Thyroid gland (tissue), 4 donors: ENCODE measurements around the gene ZNF112. TPM values are rescaled to one million over a fixed set of nuclear protein-coding genes. Genes with fewer than 3 reads are reported as not detected.
A peak's percentile ranks its signal among the peaks of the same experiment; 100 is the strongest.
"Not testable (repeated sequence)": the region's sequence is repeated elsewhere in the genome, so short reads cannot be mapped to it uniquely, and the experiment has no call there.

Source experiments
- DNase-seq, 2 donors: peaks; one replicate each; pipeline ENCODE4 v3.0.0-alpha.2; 2019
- H3K27ac ChIP-seq, 3 donors: fragments of 200-600 bp; sonication (generic); 1 replicate in 2 of 3; 2 replicates in 1 of 3; pipeline ENCODE4 v1.5.1; 2016 to 2019; ENCODE audit warnings: mild to moderate bottlenecking in 1 of 3, moderate library complexity in 1 of 3
- H3K27me3 ChIP-seq: fragments of 200-600 bp; sonication (generic); one replicate; pipeline ENCODE4 v1.5.1; 2019
- H3K36me3 ChIP-seq, 2 donors: fragments of 200-600 bp; sonication (generic); one replicate each; pipeline ENCODE4 v1.5.1; 2016 to 2019
- H3K4me1 ChIP-seq, 2 donors: fragments of 200-600 bp; sonication (generic); one replicate each; pipeline ENCODE4 v1.5.1; 2017 to 2019
- H3K4me3 ChIP-seq, 3 donors: fragments of 200-600 bp; sonication (generic); replicated peaks in 1 of 3; 1 replicate in 2 of 3; 2 replicates in 1 of 3; pipeline ENCODE4 v1.5.1; 2016; ENCODE audit warnings: mild to moderate bottlenecking in 1 of 3
- H3K9me3 ChIP-seq: fragments of 200-600 bp; sonication (generic); one replicate; pipeline ENCODE4 v1.5.1; 2017
- POLR2A ChIP-seq, 2 donors: fragments of 450-650 bp; IDR thresholded peaks; one replicate each; pipeline ENCODE4 v1.6.1; 2017; ENCODE audit warnings: antibody characterized with exemption in 2 of 2, mild to moderate bottlenecking in 2 of 2, moderate library complexity in 1 of 2
- WGBS, 2 donors: methylation state at CpG; one replicate each; pipeline ENCODE4 v1.1.5; 2017; 5-methylcytosine and 5-hydroxymethylcytosine counted together
- intact Hi-C: fragments of 100-400 bp; cut with DNase I; formaldehyde crosslinking; loops from one replicate; pipeline ENCODE4 v1.15.1; 2023
- total RNA-seq, 4 donors: library from RNA; depleted of rRNA; stranded (reverse); fragments of >200 nt; gene quantifications; one replicate each; pipeline ENCODE4 v1.2.3, GENCODE V29; 2016
- TF ChIP-seq, protein P1 (sequence below), 6 experiments: fragments of 200-600 bp in 3 of 6; fragments of 450-650 bp in 3 of 6; sonication (generic) in 3 of 6; IDR thresholded peaks; one replicate each; pipeline ENCODE4 v1.5.1; 2016 to 2019; ENCODE audit warnings: antibody characterized with exemption in 6 of 6, mild to moderate bottlenecking in 2 of 6, inconsistent platforms in 1 of 6, moderate library complexity in 1 of 6

Gene ZNF112
- 10 to 100 TPM in 2 of 4 donors, 1 to 10 TPM in 2; 7.8 to 22.6 (median 11.2) TPM for total RNA-seq

DNA sequence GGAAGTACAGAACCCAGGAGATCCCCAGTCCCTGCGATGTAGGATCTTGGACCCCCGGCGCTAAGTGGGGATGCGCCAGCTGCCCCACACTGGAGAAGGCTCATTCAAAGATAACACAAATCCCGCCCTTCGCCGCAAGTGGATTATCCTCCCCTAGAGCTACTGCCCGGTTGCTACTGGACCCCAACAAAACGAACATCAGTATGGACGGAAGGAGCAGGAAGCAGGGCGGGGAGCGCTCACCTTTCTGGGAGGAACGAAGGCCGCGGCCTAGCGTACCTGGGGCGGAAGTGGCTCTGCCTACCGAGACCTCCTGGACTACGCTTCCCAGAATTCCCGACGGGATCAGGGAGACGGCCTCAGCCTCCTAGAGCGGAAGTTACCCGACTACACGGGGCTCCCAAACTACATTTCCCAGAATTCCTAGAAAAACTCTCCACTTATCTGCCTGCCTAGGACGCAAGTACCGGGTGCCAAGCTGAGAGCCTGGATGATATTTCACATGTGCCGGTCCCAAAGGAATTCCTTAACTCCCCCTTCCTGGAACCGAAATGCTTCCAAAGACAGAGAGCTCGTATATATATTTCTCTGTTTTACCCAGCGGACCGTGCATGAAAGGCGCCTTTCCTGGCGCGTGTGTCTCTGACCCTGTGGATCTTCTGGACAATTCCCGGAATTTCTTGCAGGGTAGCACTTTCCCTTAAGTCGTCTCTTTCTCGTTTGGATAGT lies at the start of gene ZNF112:
Gene ZNF112 (minus strand): TSS at position 298 of the 729 bp plus-strand sequence. CDS start 16,141 bp downstream, outside the sequence.
- Histone ChIP-seq H3K4me1 (peaks cover 4 to 5% of the 10 kb centered on the region in 2 donors), H3K36me3 (no peaks in the 10 kb centered on the region), H3K4me3 (peak within 1 kb of the TSS in 2 of 3 donors; percentile 41 to 87), H3K9me3 (no peaks in the 10 kb centered on the region), H3K27me3 (no peaks in the 10 kb centered on the region), H3K27ac (peak within 1 kb of the TSS in 2 of 3 donors; percentile 44 to 54)
- TF ChIP-seq POLR2A (IDR thresholded peaks at IDR 0.05): peak in 1 of 2 donors; percentile 43
- TF ChIP-seq, protein P1, sequence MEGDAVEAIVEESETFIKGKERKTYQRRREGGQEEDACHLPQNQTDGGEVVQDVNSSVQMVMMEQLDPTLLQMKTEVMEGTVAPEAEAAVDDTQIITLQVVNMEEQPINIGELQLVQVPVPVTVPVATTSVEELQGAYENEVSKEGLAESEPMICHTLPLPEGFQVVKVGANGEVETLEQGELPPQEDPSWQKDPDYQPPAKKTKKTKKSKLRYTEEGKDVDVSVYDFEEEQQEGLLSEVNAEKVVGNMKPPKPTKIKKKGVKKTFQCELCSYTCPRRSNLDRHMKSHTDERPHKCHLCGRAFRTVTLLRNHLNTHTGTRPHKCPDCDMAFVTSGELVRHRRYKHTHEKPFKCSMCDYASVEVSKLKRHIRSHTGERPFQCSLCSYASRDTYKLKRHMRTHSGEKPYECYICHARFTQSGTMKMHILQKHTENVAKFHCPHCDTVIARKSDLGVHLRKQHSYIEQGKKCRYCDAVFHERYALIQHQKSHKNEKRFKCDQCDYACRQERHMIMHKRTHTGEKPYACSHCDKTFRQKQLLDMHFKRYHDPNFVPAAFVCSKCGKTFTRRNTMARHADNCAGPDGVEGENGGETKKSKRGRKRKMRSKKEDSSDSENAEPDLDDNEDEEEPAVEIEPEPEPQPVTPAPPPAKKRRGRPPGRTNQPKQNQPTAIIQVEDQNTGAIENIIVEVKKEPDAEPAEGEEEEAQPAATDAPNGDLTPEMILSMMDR (IDR thresholded peaks at IDR 0.05): no peak
- peak; percentile 91 for DNase-seq
- intact Hi-C loops: loop anchor here (10.0 kb wide), 1 partner anchor 52 kb away; the partner anchor contains the start of gene ZNF235
- 2 to 4% methylated on average over 34 to 38 of the region's 38 CpGs for WGBS, 2 donors

DNA sequence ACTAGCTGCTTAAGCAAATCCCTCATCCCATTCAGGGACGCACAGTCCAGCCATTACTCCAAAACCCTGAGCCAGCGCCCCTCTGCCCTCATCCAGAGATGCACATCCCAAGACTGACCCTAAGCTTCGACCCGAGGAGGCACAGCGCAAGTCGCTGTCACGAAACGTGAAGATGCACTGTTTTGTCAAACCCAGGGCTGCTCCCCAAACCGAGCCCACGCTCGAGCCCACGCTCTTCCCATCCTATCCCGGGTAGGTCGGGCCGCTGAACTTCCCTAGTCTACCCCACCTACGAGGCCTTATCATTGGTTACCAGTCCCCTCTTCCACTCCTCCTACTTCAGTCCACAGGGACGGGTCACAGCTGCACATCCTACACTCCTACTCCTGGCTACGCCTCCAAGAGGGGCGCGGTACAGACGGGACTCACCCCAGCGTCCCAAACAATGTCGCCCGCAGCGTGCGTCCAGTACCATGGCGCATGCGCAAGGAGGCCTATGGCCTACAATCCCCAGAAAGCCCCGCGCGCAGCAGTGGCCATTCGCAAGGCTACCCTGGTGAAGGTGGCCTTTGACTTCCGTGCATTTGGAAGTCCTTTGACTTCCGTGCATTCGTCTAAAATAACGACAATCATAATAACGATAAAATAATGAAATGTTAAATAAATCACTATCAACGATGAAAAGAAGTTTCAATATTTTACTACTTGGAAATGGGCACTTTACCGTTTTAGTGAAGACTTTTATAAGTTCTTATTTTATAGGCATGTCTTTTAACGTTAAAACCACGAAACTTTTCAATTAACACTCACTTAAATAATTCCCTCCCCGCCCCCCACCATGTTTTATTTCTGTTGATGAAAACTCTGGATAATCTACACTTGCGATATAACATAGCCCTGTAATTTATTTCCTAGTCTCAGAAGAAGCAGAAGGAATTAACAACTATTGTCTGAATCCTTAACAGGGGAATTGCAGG lies 44.9 kb upstream of the ZNF112 start, which contains the start of gene ZNF285:
Gene ZNF285 (minus strand): TSS at position 470 of the 977 bp plus-strand sequence. CDS start 4,395 bp downstream, outside the sequence.
- Histone ChIP-seq H3K36me3 (no peaks in the 10 kb centered on the region), H3K27me3 (no peaks in the 10 kb centered on the region), H3K4me3 (peak within 1 kb of the TSS; percentile 13 to 51 (median 34)), H3K27ac (no peak within 1 kb of the TSS), H3K9me3 (no peaks in the 10 kb centered on the region), H3K4me1 (no peaks in the 10 kb centered on the region)
- peak; percentile 96 to 97 for DNase-seq
- intact Hi-C loops: no loop called here
- 8 to 10% methylated on average over 30 to 35 of the region's 43 CpGs for WGBS, 2 donors
- TF ChIP-seq POLR2A (IDR thresholded peaks at IDR 0.05): no peak
- TF ChIP-seq, protein P1 (IDR thresholded peaks at IDR 0.05): no peak

- DNase-seq, H3K27ac ChIP-seq, H3K27me3 ChIP-seq, H3K4me1 ChIP-seq, H3K4me3 ChIP-seq, intact Hi-C loops, H3K9me3 ChIP-seq: not testable (repeated sequence)
- 96% methylated on average over 4 of the region's 4 CpGs for WGBS, 2 donors
- peaks cover 5 to 24% of the 10 kb centered on the region in 2 donors for H3K36me3 ChIP-seq
Observed at GRCh38 chr19:44389268-44389667, 32.8 kb upstream of the ZNF112 start.

- no peak overlapping the region for H3K4me3 ChIP-seq
- H3K27ac ChIP-seq: no peak overlapping the region
- TF ChIP-seq POLR2A (IDR thresholded peaks at IDR 0.05): no peak
- TF ChIP-seq, protein P1 (IDR thresholded peaks at IDR 0.05): no peak
- 50 to 56% methylated on average over 2 of the region's 2 CpGs for whole genome bisulfite sequencing, 2 donors
- H3K27me3 ChIP-seq: no peaks in the 10 kb centered on the region
- intact Hi-C loops: no loop called here
- DNase-seq: no peak
- no peaks in the 10 kb centered on the region for H3K4me1 ChIP-seq
- H3K9me3 ChIP-seq: no peaks in the 10 kb centered on the region
- H3K36me3 ChIP-seq: no peaks in the 10 kb centered on the region
Observed at GRCh38 chr19:44374789-44375188, 18.3 kb upstream of the ZNF112 start.

DNA sequence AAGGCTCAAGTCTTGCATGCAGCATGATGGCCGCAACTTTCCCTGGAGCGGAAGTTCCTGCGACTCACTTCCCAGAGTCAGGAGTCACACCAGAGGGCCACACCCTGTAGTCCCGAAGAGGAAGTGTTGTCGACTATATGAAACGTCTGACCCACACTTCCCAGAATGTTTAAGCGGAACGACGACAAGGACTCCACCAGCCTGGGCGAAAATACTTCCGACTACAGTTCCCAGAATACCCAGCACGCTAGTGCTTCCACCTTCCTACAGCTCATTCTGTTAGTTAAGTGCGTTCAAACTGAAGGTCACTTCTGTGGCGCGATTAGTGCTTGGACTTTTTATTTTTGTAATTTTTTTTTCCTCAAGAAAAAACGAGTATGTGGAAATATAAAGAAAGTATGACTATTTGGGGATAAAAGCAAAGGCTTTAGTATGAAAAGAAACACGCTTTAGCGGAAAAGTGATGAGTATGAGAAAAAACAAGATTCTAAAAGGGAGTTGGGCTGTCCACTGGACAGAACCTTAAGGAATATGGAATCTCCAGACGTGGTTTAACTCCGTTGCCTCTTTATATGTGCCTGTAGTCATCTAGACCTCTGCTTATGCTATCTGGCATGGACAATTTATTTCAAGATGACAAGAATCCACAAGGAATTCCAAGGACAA lies 15.5 kb upstream of the ZNF112 start:
- intact Hi-C loops: no loop called here
- Histone ChIP-seq H3K27ac (no peak overlapping the region), H3K36me3 (no peaks in the 10 kb centered on the region), H3K4me3 (no peak overlapping the region), H3K9me3 (no peaks in the 10 kb centered on the region), H3K27me3 (no peaks in the 10 kb centered on the region), H3K4me1 (no peaks in the 10 kb centered on the region)
- 64 to 70% methylated on average over 20 of the region's 20 CpGs for WGBS, 2 donors
- TF ChIP-seq, protein P1 (IDR thresholded peaks at IDR 0.05): no peak
- no peak for TF ChIP-seq POLR2A (IDR thresholded peaks at IDR 0.05)
- DNase-seq: no peak
